HL-60/S4 (cell line): ENCODE results near the gene EXOC7.
"Not testable (repeated sequence)": the region's sequence is repeated elsewhere in the genome, so short reads cannot be mapped to it uniquely, and the experiment has no call there.

Experiments
- in situ Hi-C: fragments of 300-500 bp; cut with MboI; formaldehyde crosslinking; loops from 2 replicates; pipeline ENCODE4 v1.14.3; 2022; ENCODE audit warnings: low sequenced_read_pairs

EXOC7 gene

DNA sequence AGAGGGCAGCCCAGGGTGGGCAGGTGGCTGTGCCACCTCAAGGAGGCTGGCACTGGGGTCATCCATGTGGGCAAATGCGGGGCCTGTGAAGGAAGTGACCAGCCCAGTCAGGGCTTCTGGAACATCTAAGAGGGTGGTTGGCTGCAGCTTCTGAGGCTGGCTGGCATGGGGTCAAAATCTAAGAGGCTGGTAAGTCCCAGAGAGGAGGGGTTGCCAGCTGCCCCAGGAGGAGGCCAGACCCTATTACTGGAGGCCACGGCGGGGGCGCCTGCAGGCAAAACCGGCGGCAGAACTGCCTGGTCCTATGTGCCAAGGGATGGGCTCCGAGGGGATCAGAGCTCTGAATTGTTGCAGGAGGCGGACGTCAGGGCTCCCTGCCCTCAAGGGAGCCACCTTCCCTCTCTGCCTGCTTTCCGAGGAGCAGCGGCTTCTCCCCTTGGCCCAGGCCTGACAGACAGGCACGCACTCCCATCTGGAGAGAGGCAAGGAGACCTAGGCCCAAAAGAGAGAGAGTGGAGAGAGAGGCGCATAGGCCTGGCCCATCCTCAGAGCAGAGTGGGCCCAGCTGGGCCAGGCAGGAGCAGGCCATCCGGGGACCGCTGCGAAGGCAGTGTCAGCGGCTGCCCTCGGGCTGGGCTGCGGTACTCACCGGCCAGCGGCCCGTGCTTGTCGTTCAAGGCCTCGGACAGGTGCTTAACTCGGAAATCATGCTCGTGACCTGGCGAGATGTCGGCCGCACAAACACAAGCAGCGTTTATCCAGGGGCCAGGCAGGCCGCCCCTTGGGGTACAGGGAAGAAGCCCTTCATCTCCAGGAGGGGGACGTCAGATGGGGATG, 13.7 kb downstream of the EXOC7 start:
- in situ Hi-C loops, result no loop called here

DNA sequence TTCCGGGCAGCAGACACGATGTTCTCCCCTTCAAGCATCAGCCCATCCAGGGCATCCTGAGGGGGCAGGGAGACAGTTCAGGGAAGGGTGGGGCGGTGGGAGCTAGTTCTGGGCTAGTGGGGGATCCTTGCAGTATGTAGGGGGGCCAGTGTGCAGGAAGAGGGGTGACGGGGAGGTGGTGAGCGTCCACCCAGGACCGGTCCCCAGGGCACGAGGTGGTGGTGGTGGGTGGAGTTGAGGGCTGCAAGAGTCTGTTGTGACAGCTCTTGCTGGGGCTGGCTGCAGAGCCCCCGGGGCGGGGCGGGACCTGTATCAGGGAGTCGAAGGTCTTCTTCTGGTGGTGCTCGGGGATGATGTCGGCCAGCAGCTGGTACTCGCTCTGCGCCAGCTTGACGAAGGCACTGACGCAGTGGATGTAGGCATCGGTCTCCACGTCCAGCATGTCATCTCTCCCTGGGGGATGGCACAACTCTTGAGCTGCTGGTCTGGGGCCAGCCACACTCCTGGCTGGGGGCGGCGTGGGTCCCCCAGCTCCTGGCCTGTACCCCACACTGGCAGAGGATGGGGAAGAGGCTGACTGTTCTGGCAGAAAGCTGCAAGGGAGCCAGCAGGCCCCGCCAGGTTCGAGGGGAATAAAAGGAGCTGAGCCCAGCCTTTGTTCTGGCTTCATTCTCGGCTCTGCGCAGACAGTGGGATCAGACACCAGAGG, 14.6 kb downstream of the EXOC7 start:
- in situ Hi-C loops, result no loop called here

DNA sequence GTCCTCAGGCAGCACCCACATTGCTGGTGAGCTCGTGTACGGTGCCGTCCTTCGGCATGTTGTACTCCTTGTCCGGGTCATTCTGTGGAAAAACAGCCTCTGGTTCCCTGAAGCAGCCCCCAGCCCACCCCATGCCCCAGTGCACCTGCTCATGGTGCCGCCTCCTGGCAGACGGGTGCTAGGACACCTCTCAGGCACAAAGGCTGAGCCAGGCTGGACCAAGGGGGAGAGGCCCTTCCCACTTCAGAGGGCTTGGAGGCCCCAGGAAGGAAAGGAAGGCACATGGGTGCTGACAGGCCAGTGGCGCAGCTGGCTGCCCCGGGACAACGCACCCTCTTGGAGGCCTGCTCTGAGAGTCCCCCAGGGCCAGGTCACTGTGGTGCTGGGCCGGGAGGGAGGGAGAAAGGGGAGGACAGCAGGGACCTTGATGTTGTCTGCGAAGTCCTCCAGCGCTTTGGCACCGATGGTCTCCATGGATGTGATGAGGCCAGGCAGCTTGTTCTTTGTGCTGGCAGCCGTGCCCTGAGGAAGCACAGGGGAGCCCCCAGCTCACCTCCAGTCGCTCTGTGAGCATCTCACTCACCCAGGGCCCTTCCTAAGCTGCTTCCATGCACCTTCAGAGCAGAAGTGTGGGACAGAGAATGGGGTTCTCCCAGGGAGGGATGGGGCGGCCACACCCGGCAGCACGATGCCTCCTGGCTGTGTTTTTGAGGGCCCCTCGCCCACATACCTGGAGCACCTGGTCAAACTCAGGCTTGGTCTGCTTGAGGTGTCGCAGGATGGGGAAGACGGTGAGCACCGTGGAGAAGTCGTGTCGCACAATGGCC, 15.3 kb downstream of the EXOC7 start:
- in situ Hi-C loops, result no loop called here

DNA sequence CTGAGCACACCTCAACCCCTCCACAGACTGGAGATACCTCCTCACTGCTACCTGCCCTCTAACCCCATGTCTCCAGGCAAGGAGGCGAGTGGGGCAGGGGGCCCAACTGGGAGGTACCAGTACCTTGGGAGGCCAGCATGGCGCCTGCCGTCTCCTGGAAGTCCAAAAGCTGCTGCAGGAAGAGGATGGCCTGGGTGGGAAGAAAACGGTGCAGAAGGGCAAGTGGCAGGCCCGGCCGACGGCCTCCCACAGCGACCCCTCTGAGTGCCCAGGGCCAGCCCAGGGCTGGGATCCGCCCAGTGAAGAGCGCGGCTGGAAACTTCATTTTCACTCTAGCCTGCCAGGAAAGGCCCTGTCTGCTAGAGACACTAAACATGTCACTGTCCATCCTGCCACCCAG, 16.1 kb downstream of the EXOC7 start:
- in situ Hi-C loops, result no loop called here

DNA sequence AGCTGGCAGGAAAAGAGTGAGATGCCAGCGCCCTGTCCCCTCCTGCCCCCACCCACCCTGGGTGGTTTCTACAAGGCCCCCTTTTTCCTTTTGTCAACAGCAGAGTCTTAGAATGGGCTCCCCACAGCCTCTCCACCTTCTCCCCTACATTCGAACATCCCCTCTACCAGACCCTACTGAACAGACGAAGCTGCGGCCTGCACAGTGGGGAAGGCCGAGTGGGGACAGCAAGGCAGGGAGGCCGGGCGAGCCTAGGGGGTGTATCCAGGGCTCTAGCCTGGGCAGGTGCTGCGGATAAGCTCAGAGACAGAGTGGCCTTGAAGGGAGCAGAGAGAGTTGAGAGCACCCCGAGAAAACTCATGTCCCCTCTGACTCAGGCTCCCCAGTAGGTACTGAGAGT, 17.2 kb downstream of the EXOC7 start:
- in situ Hi-C loops, result no loop called here

DNA sequence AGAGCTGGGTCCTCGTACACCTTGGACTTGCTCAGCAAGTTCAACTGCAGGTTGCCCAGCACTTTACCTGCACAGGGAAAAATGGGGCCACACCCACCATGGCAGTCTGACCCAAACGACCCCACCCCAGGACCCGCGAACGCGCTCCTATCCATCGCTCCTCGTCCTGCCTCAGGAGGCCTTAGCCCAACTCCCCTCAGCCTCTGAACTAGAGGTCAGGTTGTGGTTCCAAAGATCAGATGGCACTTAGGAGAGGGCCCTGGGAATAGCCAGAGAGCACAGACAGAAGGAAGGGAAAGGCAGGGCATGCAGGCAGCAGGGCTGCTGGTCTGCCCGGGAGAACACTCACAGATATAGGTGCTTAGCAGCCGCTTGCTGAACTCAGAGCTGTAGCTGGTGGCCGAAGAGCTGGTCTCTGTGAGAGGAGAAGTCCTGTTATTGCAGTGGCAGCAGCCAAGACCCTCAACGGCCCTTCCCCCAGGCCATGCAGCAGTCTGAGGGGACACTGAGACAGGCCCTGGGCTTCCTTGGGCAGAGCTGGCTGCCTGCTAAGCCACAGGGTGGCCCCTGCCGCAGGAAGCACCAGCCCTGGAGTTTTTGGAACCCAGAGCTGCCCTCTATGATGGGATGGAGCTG, 17.7 kb downstream of the EXOC7 start:
- in situ Hi-C loops, result no loop called here

DNA sequence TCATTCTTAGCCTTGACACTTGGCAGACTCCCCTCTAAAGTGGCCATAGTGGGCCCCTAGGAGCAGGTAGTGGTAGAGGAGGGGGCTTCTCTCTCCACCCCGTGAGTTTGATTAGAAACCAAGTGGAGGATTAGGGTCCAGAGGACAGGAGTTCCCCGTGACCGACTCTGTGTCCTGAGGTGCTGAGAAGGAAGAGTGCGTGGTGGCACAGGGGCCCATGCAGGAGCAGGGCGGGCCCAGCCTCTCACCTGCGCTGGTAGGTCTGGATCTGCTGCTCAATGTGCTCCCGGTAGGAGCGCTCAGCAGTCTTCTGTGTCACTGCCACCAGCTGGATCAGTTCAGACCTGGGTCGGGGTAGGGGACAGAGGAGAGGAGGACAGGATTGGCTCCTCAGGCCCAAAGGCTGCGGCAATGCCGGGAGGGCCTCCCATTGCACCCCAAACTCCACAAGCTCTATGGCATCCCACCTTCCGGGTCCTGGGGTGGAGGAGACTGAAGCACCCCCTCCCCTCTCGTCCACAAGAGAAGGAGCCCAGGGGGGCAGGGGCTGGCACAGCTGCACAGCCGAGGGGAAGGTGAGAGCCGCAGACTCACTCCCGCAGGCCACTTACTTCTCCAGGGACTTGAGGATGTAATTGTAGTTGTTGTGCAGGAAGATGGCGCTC, 18.4 kb downstream of the EXOC7 start:
- in situ Hi-C loops, result no loop called here

DNA sequence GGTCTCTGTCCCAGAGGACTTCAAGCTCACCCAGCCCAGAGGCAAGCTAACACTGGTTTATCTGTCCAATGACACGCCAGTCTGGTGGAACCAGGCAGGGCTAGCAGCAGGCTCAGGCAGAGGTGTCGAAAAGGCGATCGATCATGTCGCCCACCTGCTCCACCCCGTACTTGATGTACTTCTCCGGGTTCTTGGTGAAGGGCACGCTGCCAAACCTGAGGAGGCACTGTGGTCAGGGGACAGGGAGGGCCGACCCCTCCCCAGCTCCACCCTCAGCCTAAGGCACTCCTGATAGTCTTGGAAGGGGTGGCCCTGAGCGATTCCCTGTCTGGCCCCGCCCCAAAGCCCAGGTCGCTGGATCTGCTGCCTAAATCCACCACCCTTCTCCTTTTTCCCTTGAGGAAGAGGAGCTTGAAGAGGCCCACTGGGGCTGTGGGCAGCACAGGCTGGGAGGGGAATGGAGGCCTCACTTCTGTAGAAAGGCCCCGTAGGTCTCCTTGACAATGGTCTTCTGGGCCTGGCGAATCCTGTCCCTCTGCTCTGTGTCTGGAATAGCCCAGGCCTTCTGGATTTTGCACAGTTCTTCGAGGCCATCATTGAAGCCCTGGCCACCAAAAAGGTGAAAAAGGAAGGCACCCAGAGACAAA, 19.9 kb downstream of the EXOC7 start:
- in situ Hi-C loops, result no loop called here

DNA sequence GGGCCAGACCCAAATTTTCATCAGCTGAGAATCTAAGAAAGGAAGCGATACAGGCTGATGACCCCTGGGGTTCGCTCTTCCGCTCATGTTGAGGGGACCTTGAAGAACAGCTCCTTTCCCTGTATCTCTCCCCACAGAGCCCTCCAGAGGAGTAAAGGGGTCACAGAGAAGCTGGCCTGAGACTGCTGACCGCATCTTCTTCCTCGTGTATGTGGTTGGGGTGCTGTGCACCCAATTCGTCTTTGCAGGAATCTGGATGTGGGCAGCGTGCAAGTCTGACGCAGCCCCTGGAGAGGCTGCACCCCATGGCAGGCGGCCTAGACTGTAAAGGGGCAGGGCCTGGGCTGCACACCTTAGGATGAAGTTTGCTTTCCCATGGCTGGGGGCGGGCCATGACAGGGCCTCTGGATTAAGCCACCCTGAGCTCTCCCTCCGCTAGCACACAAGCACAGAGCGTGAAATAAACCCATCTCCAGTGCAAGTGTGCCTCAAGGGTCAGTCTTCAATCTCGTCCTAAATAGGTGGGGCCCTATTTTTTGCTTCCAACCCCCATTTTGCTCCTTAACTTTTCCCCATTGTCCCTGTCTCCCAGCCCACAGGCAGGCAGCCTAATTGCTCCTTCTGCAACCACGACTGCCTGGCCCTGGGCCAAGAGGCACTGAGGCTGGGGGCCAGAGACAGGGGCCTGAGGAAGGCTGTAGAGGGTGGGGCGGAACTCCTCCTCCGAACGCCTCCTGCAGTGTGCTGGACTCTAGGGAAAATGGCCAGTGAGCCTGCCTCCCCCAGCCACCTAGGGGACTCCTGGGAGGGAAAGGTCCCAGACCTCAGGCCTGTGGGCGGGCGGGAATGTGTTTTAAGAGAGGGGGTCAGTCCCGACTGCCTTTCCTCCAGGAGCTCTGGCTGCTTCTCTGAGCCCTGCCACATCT, 21.0 kb downstream of the EXOC7 start:
- in situ Hi-C loops, result no loop called here

DNA sequence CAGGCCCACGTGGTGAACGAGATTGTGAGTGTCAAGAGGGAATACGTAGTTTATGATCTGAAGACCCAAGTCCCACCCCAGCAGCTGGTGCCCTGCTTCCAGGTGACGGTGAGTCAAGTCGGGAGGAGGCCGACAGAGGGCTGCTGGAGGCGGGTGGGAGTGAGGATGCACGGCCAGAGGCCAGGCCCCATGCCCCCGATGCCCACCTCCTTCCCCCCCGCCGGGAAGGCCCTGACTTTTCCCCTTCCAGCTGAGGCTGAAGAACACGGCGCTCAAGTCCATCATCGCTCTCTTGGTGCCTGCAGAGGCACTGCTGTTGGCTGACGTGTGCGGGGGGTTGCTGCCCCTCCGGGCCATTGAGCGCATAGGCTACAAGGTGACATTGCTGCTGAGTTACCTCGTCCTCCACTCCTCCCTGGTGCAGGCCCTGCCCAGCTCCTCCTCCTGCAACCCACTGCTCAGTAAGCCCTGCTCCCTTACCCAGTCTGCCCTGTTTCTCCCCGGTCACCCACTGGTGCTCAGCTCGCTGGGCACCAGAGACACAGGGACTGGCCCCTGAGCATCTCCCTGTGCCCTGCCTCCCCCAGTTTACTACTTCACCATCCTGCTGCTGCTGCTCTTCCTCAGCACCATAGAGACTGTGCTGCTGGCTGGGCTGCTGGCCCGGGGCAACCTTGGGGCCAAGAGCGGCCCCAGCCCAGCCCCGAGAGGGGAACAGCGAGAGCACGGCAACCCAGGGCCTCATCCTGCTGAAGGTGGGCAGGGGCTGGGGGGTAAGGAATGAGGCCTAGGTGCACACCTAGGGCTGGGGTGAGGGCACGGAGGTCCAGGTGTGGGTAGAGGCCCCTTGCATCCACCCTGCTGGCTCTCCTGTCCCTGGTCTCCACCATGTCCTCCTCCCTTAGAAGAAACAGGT, 22.0 kb downstream of the EXOC7 start:
- in situ Hi-C loops, result no loop called here

DNA sequence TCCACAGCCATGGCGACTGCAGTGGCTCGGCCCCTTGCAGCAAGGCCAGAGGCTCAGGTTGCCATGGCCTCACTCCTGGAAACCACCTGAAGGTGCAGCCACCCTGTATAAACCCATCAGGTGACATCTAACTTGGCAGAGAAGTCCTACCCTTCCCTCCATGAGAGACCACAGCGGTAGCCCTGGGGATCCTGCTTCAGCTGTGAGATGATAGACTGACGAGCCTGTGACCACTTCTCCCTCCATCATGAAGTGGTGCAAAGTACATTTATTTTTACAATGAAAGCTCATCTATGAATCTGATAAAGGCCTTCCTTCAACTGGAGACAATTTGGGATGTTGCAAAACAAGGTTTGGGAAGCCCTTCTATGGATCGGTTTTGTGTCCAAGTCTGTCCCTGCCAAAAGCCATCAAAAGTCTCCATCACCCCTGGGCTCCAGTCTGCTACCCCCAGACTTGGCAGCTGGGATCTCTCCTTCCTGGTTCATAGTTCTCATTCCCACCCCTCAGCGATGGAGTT, 22.8 kb downstream of the EXOC7 start:
- in situ Hi-C loops, result no loop called here

DNA sequence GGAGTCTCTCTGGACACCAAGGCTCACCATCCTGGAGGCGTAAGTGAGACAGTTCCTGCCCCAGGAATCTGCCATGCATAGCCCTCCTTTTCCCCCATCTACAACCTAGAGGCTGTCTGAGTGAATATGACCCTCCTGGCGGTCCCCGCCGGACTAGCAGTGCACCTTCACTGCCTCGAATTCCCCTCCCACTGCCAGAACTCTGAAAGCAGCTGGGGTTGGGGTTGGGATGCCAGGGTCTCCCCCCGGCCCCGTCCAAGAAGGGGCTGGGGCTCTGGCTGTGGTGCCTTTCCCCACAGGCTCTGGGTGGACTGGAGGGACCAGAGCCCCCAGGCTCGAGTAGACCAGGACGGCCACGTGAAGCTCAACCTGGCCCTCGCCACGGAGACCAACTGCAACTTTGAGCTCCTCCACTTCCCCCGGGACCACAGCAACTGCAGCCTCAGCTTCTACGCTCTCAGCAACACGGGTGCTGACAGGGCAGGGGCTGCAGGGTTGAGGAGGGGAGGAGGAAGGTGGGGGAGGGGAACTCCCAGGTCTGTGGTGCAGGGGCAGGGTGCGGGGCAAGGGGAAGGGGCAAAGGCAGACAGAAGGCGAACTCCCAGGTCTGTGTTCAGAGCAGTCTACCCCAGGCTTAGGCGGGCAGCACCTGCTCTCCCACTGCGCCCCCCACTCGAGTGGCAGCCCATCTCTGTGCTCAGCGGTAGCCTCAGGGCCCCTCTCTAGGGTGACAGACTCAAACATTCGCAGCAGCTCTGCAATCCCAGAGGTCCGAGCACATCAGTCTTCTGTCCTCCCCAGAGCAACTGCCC, 23.4 kb downstream of the EXOC7 start:
- in situ Hi-C loops, result no loop called here

DNA sequence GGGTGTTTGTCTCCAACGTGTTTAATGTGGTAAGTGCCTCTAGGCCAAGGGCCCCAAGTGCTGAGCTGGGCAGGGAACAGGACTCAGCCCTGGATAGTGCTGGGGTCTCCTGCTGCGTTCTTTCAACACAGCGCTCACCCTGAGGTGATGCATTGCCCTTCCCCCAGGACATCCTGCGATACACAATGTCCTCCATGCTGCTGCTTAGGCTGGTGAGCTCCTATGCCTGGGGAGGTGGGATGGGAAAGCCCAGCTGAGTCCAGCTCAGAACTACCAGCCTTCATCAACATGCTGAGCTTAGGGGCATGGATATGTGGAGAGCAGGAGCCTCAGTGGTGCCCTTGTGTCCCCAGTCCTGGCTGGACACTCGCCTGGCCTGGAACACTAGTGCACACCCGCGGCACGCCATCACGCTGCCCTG, 24.0 kb downstream of the EXOC7 start:
- in situ Hi-C loops, result no loop called here

DNA sequence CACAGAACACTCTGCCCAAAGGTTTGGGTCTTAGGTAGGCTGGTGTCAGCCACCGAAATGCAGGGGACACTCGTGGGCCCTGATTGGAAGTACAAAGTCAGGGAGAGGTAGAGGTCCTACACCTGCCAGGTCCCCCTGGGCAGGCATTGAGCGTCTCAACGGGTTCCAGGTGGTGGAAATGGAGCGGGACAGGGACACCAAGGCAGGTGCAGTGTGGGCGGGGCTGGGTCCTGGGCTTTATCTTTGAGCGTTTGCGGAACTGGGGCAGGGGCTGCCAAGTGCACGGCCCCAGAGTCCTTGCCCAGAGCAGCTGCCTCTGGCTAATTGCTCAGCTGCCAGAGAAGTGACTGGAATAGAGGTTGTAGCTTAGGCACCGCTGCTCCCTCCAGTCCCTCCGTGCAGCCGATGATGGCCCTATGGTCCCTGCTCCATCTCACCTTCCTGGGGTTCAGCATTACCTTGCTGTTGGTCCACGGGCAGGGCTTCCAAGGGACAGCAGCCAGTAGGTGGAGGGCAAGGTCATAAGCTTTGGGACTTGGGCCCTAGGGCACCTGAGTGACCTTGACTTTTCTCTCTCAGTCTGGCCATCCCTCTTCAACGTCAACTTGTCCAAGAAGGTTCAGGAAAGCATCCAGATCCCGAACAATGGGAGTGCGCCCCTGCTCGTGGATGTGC, 24.6 kb downstream of the EXOC7 start, which contains the start of gene ZACN:
TSS of gene ZACN (plus strand) at position 323 of the 675 bp plus-strand sequence. CDS start at position 406, 83 bp downstream.
- in situ Hi-C loops, result no loop called here

DNA sequence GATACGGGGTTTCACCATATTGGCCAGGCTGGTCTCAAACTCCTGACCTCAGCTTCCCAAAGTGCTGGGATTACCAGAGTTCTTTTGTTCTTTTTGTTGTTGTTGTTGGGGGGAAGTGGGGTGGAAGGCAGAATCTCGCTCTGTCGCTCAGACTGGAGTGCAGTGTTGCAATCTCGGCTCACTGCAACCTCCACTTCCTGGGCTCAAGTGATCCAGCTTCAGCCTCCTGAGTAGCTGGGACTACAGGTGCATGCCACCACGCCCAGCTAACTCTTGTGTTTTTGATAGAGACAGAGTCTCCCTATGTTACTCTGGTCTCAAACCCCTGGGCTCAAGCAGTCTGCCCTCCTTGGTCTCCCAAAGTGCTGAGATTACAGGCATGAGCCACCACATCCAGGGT, 25.2 kb downstream of the EXOC7 start:
- in situ Hi-C loops, result not testable (repeated sequence)

DNA sequence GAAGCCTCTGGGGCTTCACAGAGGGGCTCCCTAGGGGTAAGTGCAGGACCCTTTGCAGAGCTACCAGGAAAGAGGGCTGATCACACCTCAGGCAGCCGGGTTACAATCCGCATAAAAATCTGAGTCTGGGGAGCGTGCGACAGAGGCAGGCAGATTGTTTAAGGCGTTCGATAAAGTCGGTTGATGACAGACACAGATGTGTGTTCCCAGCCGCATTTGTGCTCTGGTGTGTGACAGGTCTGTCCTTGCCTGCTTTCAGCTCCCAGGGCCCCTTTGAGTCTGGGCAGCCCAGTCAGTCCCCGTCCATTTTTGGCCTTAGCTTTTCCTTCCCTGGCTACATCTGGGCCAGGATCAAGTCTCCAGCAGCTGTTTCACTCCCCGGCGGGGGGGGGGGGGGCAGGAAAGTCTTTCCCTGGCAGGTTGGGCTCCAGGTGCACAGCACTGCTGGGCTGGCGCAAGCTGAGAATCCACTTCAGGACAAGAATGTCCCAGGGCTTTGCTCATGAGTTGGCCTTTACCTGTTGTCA, 25.9 kb downstream of the EXOC7 start:
- in situ Hi-C loops, result no loop called here
